Measurements from ENCODE around the gene ATG16L1.

The ATG16L1 gene

GRCh38 chr2:233261819-233262555 lies 10.5 kb downstream of the ATG16L1 start:
- no peak for DNase-seq

GRCh38 chr2:233262562-233262961 lies 11.1 kb downstream of the ATG16L1 start:
- no peak for DNase-seq

GRCh38 chr2:233263045-233263570 lies 11.6 kb downstream of the ATG16L1 start:
- DNase-seq = no peak

- no peak for DNase-seq
These were observed 13.2 kb downstream of the ATG16L1 start for GRCh38 chr2:233264667-233265066.

- no peak for DNase-seq
These were observed 14.5 kb downstream of the ATG16L1 start for GRCh38 chr2:233265899-233266431.

GRCh38 chr2:233266481-233266880 lies 15.0 kb downstream of the ATG16L1 start:
- no peak for DNase-seq

- DNase-seq = no peak
These were observed 16.2 kb downstream of the ATG16L1 start for GRCh38 chr2:233267516-233268245.

- no peak for DNase-seq
These were observed 18.9 kb downstream of the ATG16L1 start for GRCh38 chr2:233270366-233270765.

GRCh38 chr2:233270951-233271350 lies 19.5 kb downstream of the ATG16L1 start:
- DNase-seq = no peak

- DNase-seq = no peak
These were observed 20.2 kb downstream of the ATG16L1 start for GRCh38 chr2:233271693-233272092.

- no peak for DNase-seq
These were observed 21.6 kb downstream of the ATG16L1 start for GRCh38 chr2:233273120-233273519.

GRCh38 chr2:233275223-233275622 lies 23.8 kb downstream of the ATG16L1 start:
- no peak for DNase-seq

GRCh38 chr2:233278921-233279320 lies 27.4 kb downstream of the ATG16L1 start:
- DNase-seq = no peak

- DNase-seq = peak in 2 of 4 experiments; percentile 19 to 34
These were observed 28.7 kb downstream of the ATG16L1 start for GRCh38 chr2:233280114-233280693.

GRCh38 chr2:233281553-233281952 lies 30.1 kb downstream of the ATG16L1 start:
- no peak for DNase-seq

GRCh38 chr2:233281992-233282603 lies 30.6 kb downstream of the ATG16L1 start:
- no peak for DNase-seq

GRCh38 chr2:233285921-233286320 lies 34.4 kb downstream of the ATG16L1 start:
- no peak for DNase-seq

GRCh38 chr2:233287871-233288270 lies 36.4 kb downstream of the ATG16L1 start:
- no peak for DNase-seq

- DNase-seq = no peak
These were observed 37.2 kb downstream of the ATG16L1 start for GRCh38 chr2:233288663-233289062.

GRCh38 chr2:233289648-233290047 lies 38.2 kb downstream of the ATG16L1 start:
- no peak for DNase-seq

- no peak for DNase-seq
These were observed 38.8 kb downstream of the ATG16L1 start for GRCh38 chr2:233290051-233290845.

- no peak for DNase-seq
These were observed 44.4 kb downstream of the ATG16L1 start for GRCh38 chr2:233295891-233296290.
